HEK293 (cell line): ENCODE results near the gene NUMB.

Experiments
- CTCF ChIA-PET: fragments of 350-600 bp; formaldehyde crosslinking; extraction: SDS; loops from one replicate; lab custom pipeline; 2021; ENCODE audit warnings: antibody characterized with exemption; lab: Yijun Ruan, JAX
- POLR2A ChIA-PET: fragments of 300-600 bp; formaldehyde crosslinking; extraction: SDS; loops from one replicate; lab custom pipeline; 2020; ENCODE audit warnings: antibody characterized with exemption, inconsistent platforms; lab: Yijun Ruan, JAX
- H3K27ac ChIP-seq: fragments of 200-500 bp; sonication (Bioruptor generic); 2 replicates; pipeline ENCODE4 v1.5.1; 2014; ENCODE audit warnings: low read depth, low read length, control low read depth, inconsistent platforms; ENCODE audit errors: extremely low read depth
- H3K36me3 ChIP-seq, 2 experiments: fragments of 200-500 bp in 1 of 2; sonication (Bioruptor generic) in 1 of 2; 1 replicate in 1 of 2; 2 replicates in 1 of 2; pipeline ENCODE4 v1.5.1; 2014 to 2017; ENCODE audit warnings: inconsistent platforms in 2 of 2, low read length in 2 of 2; ENCODE audit not compliant: control insufficient read depth in 2 of 2, insufficient read depth in 1 of 2
- H3K4me1 ChIP-seq: fragments of 200-500 bp; sonication (Bioruptor generic); 2 replicates; pipeline ENCODE4 v1.5.1; 2014; ENCODE audit warnings: mild to moderate bottlenecking, low read length, inconsistent platforms; ENCODE audit not compliant: control insufficient read depth, insufficient read depth
- H3K4me3 ChIP-seq: 2 replicates; pipeline ENCODE4 v1.5.1; 2011; ENCODE audit warnings: low read depth, mild to moderate bottlenecking, control low read depth, low read length, moderate library complexity
- H3K9me3 ChIP-seq: fragments of 200-500 bp; sonication (Bioruptor generic); 2 replicates; pipeline ENCODE4 v1.5.1; 2014; ENCODE audit warnings: low read depth, low read length, inconsistent platforms; ENCODE audit not compliant: control insufficient read depth, insufficient read depth
- GLI2 ChIP-seq: fragments of 450-650 bp; formaldehyde crosslinking; IDR thresholded peaks from 2 replicates; pipeline ENCODE4; 2017; ENCODE audit warnings: missing biosample characterization, missing genetic modification characterization, low read depth, borderline replicate concordance
- OSR2 ChIP-seq: fragments of 450-650 bp; formaldehyde crosslinking; IDR thresholded peaks from 2 replicates; pipeline ENCODE4 v1.5.1; 2016; ENCODE audit warnings: missing biosample characterization, missing genetic modification characterization
- SALL2 ChIP-seq: fragments of 450-650 bp; formaldehyde crosslinking; IDR thresholded peaks from 2 replicates; pipeline ENCODE4 v1.5.0; 2017; ENCODE audit warnings: missing biosample characterization, mild to moderate bottlenecking, missing genetic modification characterization, borderline replicate concordance
- ZBTB49 ChIP-seq: fragments of 450-650 bp; formaldehyde crosslinking; IDR thresholded peaks from 2 replicates; pipeline ENCODE4 v1.5.1; 2016; ENCODE audit warnings: missing biosample characterization, missing genetic modification characterization, low read depth
- ZEB2 ChIP-seq: fragments of 450-650 bp; formaldehyde crosslinking; IDR thresholded peaks from 2 replicates; pipeline ENCODE4 v1.5.1; 2016; ENCODE audit warnings: missing biosample characterization, missing genetic modification characterization
- ZNF114 ChIP-seq: fragments of 450-650 bp; formaldehyde crosslinking; IDR thresholded peaks from 2 replicates; pipeline ENCODE4 v1.5.0; 2017; ENCODE audit warnings: missing biosample characterization, missing genetic modification characterization
- ZNF121 ChIP-seq: fragments of 450-650 bp; formaldehyde crosslinking; IDR thresholded peaks from 2 replicates; pipeline ENCODE4 v1.5.1; 2016; ENCODE audit warnings: missing biosample characterization, missing genetic modification characterization
- ZNF18 ChIP-seq: fragments of 450-650 bp; formaldehyde crosslinking; IDR thresholded peaks from 2 replicates; pipeline ENCODE4 v1.5.1; 2016; ENCODE audit warnings: missing biosample characterization, missing genetic modification characterization
- ZNF433 ChIP-seq: fragments of 450-650 bp; formaldehyde crosslinking; IDR thresholded peaks from 2 replicates; pipeline ENCODE4 v1.5.1; 2016; ENCODE audit warnings: missing biosample characterization, missing genetic modification characterization, low read depth
- ZNF48 ChIP-seq: fragments of 450-650 bp; formaldehyde crosslinking; IDR thresholded peaks from 2 replicates; pipeline ENCODE4 v1.5.1; 2016; ENCODE audit warnings: missing biosample characterization, missing genetic modification characterization
- ZNF518A ChIP-seq: fragments of 450-650 bp; formaldehyde crosslinking; conservative IDR thresholded peaks from 2 replicates; pipeline ENCODE4 v1.5.1; 2016; ENCODE audit warnings: low read depth, missing biosample characterization, missing genetic modification characterization
- ZNF610 ChIP-seq: fragments of 450-650 bp; formaldehyde crosslinking; IDR thresholded peaks from 2 replicates; pipeline ENCODE4 v1.5.1; 2016; ENCODE audit warnings: missing biosample characterization, missing genetic modification characterization, borderline replicate concordance
- ZNF654 ChIP-seq: fragments of 450-650 bp; formaldehyde crosslinking; IDR thresholded peaks from 2 replicates; pipeline ENCODE4 v1.5.1; 2016; ENCODE audit warnings: low read depth, missing biosample characterization, missing genetic modification characterization

The NUMB gene

GRCh38 chr14:73287071-73287470 lies 171.3 kb downstream of the NUMB start (continued):
- no peak for TF ChIP-seq ZEB2 (tag by site-specific recombination)

- Histone ChIP-seq H3K9me3 (no peaks in the 10 kb centered on the region), H3K4me1 (no peaks in the 10 kb centered on the region), H3K27ac (no peak overlapping the region), H3K4me3 (no peak overlapping the region), H3K36me3 (peaks cover 34 to 41% of the 10 kb centered on the region in 2 experiments)
- CTCF ChIA-PET = interaction anchor here (0.5 kb wide), 1 partner anchor 109 kb away, joined by 3 read pairs; no protein-coding TSS in a partner anchor
- TF ChIP-seq SALL2 (tag by site-specific recombination) = no peak
- POLR2A ChIA-PET = no interaction called here
These were observed 171.7 kb downstream of the NUMB start for GRCh38 chr14:73286598-73286997.

GRCh38 chr14:73285979-73286378 lies 172.4 kb downstream of the NUMB start:
- H3K36me3 ChIP-seq = peaks cover 36 to 47% of the 10 kb centered on the region in 2 experiments
- no peak overlapping the region for H3K4me3 ChIP-seq
- no peaks in the 10 kb centered on the region for H3K4me1 ChIP-seq
- POLR2A ChIA-PET = interaction anchor here (0.7 kb wide), 1 partner anchor 170 kb away, joined by 4 read pairs; no protein-coding TSS in a partner anchor
- CTCF ChIA-PET = interaction anchor here (1.6 kb wide), 1 partner anchor 9 kb away, joined by 10 read pairs; no protein-coding TSS in a partner anchor
- no peak overlapping the region for H3K27ac ChIP-seq
- H3K9me3 ChIP-seq = no peaks in the 10 kb centered on the region
- TF ChIP-seq ZNF654 (tag by site-specific recombination) (no peak), ZNF114 (tag by site-specific recombination) (no peak), ZNF18 (tag by site-specific recombination) (no peak), ZNF121 (no peak), ZBTB49 (no peak), ZNF48 (tag by site-specific recombination) (no peak), ZNF433 (tag by site-specific recombination) (no peak), ZNF518A (no peak), GLI2 (no peak), OSR2 (tag by site-specific recombination) (no peak), ZNF610 (no peak)
- TF ChIP-seq, all 188 proteins: peak for 0
